ACC112 (cell line): ENCODE measurements around the gene ACTL10.

Experiments used
- H2AFZ ChIP-seq: fragments of 200-600 bp; sonication (generic); one replicate; pipeline ENCODE4 v1.6.0; 2017; ENCODE audit warnings: antibody characterized with exemption, low read length; ENCODE audit not compliant: unreplicated experiment
- H3K27ac ChIP-seq: fragments of 200-600 bp; sonication (generic); 2 replicates; pipeline ENCODE4 v1.5.1; 2014; ENCODE audit warnings: low read depth, mild to moderate bottlenecking, antibody characterized with exemption, low read length, moderate library complexity
- H3K27me3 ChIP-seq: fragments of 200-600 bp; sonication (generic); 2 replicates; pipeline ENCODE4 v1.6.1; 2014; ENCODE audit warnings: mild to moderate bottlenecking, antibody characterized with exemption, low read length, moderate library complexity, mixed read lengths; ENCODE audit not compliant: insufficient read depth
- H3K36me3 ChIP-seq: fragments of 200-600 bp; sonication (generic); 2 replicates; pipeline ENCODE4 v1.6.1; 2016; ENCODE audit warnings: mild to moderate bottlenecking, antibody characterized with exemption, low read length, moderate library complexity, mixed read lengths; ENCODE audit not compliant: insufficient read depth
- H3K4me1 ChIP-seq: fragments of 200-600 bp; sonication (generic); one replicate; pipeline ENCODE4 v1.6.1; 2016; ENCODE audit warnings: low read length, mixed read lengths; ENCODE audit not compliant: insufficient read depth, unreplicated experiment, control insufficient read depth
- H3K4me3 ChIP-seq: fragments of 200-600 bp; sonication (generic); 2 replicates; pipeline ENCODE4 v1.5.1; 2014; ENCODE audit warnings: mild to moderate bottlenecking, low read depth, low read length
- H3K79me2 ChIP-seq: fragments of 200-600 bp; sonication (generic); one replicate; pipeline ENCODE4 v1.6.0; 2016; ENCODE audit warnings: low read length; ENCODE audit not compliant: control insufficient read depth, unreplicated experiment, insufficient read depth

ACTL10 gene

DNA sequence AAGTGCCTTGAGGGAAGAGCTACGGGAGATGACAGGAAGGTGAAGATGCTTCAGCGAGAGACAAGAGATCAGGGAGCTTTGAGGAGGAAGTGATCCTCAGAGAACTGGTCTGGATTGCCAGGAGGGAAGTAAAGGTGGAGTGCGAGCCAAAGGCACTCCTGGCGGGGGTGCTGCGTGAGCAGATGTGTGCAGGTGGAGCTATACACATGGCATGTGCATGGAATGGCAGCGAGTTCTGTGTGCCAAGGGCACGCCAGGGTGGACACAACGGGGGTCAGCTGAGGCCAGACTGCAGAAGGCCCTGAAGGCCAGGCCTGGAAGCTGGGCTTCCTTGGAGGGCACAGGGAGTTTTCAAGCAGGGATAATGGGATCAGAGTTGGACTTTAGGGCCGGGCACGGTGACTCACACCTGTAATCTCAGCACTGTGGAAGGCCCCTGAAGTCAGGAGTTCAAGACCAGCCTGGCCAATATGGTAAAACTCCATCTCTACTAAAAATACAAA, 47.2 kb downstream of the ACTL10 start:
- H3K4me3 ChIP-seq: no peak overlapping the region
- H3K27me3 ChIP-seq: no peaks in the 10 kb centered on the region
- no peaks in the 10 kb centered on the region for H3K79me2 ChIP-seq
- H2AFZ ChIP-seq: no peak overlapping the region
- H3K4me1 ChIP-seq: peaks cover 14% of the 10 kb centered on the region
- no peaks in the 10 kb centered on the region for H3K36me3 ChIP-seq
- H3K27ac ChIP-seq: no peak overlapping the region

DNA sequence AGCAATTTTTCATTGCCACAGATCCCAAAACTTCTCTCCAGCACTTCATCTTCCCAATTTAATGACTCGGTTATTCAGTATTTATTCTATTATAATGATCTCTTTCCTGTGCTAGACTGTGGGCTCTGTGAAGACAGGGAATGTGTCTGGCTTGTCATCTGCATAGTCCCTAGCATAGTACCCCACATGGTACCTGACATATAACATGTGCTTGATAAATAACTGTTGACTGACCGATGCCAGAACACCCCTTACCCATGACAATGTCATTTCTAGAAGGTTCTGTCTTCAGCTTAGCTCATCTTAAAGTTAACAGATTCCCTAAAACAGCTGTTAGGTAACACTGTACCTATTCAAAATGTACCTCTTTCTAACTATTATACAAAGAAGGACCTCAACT, 49.8 kb downstream of the ACTL10 start:
- no peaks in the 10 kb centered on the region for H3K27me3 ChIP-seq
- no peak overlapping the region for H2AFZ ChIP-seq
- no peak overlapping the region for H3K4me3 ChIP-seq
- no peak overlapping the region for H3K27ac ChIP-seq
- H3K4me1 ChIP-seq: no peaks in the 10 kb centered on the region
- H3K36me3 ChIP-seq: no peaks in the 10 kb centered on the region
- no peaks in the 10 kb centered on the region for H3K79me2 ChIP-seq
